ENCODE results near the gene HOXA3.

- TF ChIP-seq CTCF (conservative IDR thresholded peaks at IDR 0.05) (no peak), ZFX (IDR thresholded peaks at IDR 0.05) (no peak)
These were observed 22.7 kb upstream of the HOXA3 start for GRCh38 chr7:27174874-27175625.
